ENCODE data around the gene COTL1.

Gene COTL1, protein sequence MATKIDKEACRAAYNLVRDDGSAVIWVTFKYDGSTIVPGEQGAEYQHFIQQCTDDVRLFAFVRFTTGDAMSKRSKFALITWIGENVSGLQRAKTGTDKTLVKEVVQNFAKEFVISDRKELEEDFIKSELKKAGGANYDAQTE

DNA sequence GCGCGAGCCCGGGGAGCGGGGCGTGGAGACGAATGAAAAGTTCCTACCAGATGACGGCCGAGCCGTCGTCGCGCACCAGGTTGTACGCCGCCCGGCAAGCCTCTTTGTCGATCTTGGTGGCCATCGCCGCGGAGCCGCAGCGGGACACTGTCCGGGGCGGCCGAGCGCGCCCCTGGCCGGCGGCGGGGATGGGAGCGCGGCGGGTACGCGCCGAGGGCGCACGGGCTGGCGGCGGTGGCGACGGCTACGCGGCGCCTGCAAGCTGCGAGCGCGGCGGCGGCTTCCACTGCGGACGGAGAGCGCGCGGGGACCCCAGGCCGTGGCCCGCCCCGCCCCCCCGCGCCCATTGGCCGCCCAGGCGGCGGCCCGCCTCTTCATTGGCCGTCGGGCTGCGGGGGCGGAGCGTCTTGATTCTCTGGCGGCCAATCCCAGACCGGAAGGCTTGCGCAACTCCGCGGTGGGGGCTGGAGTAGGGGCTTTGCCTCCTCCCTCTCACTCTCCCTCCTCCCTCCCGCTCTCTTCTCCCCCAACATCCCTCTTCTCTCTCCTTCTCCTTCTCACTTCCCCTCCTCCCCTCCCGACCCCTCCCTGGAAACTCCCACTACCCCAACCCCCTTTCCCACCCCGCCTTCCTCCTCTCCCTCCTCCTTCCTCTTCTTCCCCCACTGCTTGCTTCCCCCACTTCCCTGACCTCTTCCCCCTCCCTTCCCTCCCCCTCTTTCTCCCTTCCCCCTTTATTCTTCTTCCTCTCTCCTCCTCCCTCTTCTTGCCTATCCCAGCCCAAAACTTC, at the start of gene COTL1:
Gene COTL1 (minus strand): TSS at position 288 of the 790 bp plus-strand sequence. CDS start 164 bp downstream, at position 124.
- DNase-seq: peak; percentile 95

DNA sequence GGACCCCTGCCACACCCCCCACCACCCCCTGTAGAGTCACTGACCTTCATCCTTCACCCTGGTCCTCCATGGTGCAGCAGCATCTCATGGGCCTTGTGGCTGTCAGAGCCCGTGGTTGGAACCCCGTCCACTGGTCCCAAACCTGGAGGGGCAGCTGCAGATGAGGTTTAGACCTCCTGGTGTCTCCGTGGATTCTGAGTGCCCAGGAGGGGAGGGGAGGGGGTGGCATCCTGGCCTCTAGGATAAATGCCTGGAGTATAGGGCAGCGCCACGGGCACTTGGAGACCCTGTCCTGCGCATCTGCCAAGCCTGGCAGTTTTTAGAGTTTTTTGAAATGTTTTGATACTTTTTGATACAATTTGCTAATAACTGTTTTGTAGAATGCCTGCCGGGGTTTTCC, 48.0 kb upstream of the COTL1 start:
- no peak for DNase-seq

DNA sequence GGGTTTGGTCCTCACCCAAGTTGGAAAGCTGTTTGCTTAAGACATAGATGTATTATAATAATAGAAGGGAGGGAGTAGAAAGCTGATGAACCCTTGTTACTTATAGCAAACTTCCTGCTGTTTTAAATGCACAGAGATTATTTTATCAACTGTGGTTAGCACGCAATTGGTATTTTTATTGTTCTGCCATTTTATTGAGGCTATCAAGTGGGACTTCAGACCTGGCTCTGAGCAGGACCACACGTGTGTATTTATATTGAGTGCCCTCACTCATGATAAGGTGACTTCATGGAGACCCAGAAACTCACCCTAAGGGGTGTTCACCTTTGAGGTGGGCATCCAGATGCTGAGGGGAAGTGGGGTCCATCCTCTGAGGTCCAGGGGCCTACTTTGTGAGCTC, 47.5 kb upstream of the COTL1 start:
- no peak for DNase-seq

DNA sequence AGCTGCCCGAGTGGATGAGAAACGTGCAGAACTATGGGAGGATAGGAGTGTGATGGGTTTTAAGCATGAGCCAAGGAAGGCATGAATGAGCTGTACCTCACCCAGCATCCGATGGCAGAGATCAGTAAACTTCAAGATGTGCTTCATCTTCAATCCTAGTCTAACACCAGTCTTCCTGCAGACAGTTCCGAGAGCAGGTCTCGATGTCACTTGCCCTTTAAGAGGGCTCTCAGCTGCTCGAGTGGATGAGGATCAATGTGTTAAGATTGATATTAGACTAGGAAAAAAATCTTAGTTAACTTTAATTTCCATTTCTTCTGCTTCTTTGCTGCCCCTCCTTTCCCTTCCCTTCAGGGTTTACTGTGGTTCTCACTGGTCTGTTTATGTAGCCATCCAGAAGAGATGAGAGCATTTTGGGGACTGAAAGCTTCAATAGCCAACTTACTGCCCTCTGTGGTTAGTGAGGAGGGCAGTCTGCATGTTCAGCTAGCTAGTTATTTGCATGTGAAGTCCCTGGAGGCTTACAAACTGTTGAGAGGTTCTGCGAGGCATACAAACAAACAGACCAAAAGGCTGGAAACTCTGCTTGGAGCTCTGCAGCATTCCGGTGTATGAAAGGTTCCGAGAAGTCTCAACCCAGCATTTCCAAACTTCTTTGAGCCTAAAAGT, 45.7 kb upstream of the COTL1 start:
- DNase-seq: no peak

DNA sequence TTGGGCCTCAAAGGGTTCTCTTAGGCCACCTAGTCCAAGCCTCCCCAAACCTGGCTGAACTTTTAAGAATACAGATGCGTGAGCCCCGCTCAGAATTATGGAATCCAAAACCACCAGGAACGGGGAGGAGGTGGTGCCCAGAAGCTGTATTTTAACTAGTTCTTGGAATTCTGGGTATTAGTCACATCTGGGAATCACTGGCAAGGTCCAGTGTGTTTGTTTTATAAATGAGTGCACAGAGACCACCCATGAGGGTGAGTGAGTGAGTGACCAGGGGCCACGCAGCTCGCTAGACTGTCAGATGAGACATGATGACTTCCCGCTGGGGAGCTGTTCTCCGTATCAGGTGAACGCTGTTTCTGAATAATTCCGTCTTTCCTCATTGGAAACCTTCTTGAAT, 44.6 kb upstream of the COTL1 start:
- DNase-seq: no peak

DNA sequence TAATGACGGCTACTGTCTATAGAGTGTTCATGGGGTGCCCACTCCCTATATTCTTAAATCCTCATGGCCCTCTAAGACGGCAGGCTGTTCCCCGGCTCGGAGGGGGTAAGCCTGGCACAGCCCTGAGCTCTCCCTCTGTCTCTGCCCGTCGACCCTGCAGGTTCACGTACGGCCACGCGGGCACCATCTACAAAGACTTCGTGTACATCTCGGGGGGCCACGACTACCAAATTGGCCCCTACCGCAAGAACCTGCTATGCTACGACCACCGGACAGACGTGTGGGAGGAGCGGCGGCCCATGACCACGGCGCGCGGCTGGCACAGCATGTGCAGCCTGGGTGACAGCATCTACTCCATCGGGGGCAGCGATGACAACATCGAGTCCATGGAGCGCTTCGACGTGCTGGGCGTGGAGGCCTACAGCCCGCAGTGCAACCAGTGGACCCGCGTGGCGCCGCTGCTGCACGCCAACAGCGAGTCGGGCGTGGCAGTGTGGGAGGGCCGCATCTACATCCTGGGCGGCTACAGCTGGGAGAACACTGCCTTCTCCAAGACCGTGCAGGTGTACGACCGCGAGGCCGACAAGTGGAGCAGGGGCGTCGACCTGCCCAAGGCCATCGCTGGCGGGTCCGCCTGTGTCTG, 43.7 kb upstream of the COTL1 start:
- DNase-seq: no peak

DNA sequence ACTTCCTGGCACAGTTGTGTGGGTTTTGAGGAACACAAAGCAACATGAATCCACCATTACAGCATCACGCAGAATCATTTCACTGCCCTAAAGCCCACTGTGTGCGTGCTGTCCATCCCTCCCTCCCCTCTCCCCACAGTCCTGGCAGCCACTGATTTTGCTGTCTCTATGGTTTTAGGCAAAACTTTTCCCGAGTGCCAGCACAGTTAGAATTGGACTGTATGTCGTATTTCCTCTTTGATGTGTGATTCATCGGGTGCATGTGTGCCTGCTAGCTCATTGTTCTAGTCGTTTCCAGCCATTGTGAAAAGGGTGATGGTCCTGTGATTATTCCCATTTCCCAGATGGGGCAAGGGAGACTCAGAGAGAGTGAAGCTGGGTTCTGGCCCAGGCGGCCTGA, 43.1 kb upstream of the COTL1 start:
- no peak for DNase-seq

DNA sequence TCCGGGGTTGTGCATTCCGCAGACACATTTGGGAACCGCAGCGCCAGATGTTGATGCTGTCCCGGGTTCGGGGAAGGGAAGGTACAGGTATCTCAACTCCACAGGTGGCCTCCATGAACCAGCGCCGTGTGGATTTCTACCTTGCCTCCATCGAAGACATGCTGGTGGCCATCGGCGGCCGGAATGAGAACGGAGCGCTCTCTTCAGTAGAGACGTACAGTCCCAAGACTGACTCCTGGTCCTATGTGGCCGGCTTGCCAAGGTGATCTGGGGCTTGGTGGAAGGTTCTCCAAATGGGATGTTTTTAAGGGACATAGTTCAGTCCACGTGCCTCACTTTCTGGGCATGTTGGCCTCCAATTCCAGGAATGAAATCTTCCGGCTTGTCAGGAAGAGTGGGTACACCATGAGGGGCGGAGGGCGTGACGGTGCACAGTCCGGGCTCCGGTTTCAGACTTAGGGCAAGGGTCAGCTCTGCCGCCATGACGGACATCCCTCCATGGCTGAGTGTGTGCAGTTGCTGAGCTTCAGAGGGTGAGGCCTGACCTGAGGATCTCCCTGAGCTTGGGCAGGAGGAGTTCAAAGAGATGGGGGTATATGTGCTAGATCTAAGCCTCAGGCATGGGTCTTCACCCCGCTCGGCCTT, 41.9 kb upstream of the COTL1 start:
- no peak for DNase-seq

DNA sequence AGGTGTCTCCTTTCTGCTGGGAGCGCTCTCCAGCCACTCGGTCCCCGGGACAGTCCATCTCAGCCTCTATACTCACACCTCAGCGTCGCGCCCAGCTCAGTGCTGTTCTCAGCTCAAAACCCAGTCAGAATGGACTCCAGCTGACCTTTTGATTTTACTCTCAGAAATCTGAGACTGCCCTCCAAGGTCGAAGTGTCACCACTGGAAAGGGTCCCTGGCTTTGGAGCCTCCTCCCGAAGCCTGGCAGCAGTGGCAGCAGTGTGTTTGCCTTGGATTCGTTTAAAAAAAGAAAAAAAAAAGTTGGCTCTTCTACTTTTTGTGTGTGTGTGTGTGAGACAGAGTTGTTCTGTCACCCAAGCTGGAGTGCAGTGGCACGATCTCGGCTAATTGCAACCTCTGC, 40.8 kb upstream of the COTL1 start:
- DNase-seq: no peak

DNA sequence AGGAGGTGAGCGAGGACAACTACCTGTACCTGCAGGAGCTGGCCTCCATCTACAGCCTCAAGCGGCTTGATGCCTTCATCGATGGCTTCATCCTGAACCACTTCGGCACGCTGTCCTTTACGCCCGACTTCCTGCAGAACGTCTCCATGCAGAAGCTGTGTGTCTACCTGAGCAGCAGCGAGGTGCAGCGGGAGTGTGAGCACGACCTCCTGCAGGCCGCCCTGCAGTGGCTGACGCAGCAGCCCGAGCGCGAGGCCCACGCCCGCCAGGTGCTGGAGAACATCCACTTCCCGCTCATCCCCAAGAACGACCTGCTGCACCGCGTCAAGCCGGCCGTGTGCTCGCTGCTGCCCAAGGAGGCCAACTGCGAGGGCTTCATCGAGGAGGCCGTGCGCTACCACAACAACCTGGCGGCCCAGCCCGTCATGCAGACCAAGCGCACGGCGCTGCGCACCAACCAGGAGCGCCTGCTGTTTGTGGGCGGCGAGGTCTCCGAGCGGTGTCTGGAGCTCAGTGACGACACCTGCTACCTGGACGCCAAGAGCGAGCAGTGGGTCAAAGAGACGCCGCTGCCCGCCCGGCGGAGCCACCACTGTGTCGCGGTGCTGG, 39.5 kb upstream of the COTL1 start:
- DNase-seq: no peak

DNA sequence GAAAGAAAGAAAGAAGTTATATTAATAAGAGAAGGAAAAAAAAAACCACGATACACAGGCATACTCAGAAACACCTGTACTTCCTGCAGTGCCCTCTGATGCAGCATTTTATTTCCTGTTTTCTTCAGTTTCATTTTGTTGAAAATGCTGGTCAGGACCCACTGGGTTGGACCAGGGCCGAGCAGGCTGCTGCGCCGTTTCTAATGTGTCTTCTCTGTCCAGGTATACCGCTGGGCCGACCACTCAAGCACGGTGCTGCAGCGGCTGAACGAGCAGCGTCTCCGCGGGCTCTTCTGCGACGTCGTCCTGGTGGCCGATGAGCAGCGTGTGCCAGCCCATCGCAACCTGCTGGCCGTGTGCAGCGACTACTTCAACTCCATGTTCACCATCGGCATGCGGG, 38.8 kb upstream of the COTL1 start:
- no peak for DNase-seq

DNA sequence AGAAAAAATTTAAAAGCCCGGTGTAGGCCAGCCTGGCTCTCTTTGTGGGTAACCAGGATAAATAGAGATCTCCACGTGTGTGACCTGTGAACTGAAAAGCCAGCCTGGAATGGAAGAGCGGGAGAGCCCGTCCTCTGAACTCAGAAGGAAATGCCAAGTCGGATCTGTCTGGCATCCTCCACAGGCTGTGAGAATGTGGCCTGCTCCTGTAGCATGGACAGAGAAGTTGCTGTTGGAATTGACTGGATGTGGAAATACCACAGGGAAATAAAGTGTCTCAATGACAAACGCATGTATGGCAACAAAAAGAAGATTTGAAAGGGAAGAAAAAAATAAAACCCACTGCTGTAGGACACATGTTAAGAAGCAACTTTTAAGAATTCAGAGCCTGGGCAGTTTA, 37.1 kb upstream of the COTL1 start:
- DNase-seq: no peak

DNA sequence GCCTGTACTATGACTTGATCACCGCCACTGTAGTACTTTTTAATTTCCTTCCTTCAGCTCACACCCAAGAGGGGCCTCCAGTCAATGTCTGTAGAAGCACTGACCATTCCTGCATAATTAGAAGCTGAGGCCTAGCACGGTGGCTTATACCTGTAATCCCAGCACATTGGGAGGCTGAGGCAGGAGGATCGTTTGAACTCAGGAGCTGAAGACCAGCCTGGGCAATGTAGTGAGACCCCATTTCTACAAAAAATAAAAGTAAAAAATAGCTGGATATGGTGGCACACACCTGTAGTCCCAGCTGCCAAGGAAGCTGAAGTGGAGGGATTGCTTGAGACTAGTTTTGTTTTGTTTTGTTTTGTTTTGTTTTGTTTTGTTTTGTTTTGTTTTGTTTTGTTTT, 36.4 kb upstream of the COTL1 start:
- DNase-seq: no peak

DNA sequence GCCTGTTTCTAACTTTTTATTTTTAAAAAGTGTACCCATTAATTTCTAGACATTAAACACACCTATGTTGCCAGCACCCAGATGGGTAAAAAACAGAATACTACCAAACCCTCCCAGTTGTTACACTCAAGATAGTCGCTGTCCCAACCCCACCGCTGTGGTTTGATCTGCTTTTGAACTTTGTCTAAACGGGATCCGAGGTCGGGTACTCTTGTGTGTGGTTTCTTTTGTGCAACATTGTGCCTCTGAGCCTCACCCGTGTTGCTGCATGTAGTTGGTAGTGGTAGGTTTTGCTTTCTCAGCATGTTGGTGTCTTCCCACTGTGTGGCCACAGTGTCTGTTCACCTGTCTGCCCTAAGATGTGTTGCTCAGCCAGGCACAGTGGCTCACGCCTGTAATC, 34.7 kb upstream of the COTL1 start:
- DNase-seq: peak; percentile 39 to 58

DNA sequence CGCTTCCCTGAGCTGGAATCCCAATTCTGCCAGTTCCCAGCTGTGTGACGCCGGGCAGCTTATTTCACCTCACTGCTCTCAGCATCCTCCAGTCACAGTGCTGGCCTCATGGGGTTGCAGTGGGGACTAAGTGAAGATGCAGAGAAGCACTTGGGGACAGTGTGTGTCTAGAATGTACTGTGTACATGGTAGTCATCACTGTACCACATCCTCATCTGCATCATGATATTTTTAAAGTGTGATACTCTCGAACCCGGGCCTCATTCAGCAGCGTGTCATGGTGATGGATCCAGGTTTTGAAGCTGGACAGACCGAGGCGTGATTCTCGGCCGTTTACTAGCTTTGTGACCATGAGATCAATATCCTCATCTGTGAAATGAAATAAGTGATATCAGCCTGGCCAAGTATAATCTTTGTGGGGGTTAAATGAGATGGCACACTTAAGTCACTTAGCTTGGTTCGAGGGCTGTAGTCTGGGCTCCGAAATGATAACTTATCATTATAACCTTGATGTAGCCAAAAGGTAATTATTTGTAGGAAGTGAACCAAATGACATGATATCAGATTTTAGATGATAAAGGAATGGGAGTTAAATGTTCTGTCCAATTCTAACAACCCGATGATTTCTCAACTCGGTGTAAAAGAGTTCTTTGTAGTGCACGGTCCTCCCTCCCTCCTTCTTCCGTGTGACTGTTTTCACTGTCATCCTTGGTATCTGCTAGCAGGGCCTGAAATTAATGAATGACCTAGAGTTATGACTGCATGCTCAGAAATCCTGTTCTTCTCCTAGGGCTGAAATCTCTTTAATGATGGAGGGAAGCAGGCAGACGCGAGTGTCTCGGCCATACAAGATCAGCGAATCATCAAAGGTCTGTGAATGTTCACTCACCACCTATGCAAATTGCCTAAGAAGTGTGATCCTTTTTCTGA, 32.4 kb upstream of the COTL1 start:
- no peak for DNase-seq

DNA sequence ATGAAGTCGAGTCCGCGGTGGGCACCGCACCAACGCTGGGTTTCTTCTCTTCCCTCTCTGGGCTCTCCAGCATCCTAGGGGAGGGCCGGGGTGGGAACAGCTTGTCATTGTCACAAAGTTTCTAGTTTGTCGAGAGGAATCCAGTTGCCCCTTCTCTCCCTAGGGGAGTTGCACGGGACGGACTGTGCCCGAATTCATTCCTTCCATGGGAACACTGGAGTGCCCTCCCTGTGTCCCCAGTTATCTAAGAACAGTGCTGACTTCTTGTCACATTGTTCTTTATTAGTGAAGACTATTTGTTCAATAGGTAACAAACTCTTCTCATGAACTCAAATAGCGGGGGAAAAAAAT, 31.6 kb upstream of the COTL1 start:
- DNase-seq: no peak

DNA sequence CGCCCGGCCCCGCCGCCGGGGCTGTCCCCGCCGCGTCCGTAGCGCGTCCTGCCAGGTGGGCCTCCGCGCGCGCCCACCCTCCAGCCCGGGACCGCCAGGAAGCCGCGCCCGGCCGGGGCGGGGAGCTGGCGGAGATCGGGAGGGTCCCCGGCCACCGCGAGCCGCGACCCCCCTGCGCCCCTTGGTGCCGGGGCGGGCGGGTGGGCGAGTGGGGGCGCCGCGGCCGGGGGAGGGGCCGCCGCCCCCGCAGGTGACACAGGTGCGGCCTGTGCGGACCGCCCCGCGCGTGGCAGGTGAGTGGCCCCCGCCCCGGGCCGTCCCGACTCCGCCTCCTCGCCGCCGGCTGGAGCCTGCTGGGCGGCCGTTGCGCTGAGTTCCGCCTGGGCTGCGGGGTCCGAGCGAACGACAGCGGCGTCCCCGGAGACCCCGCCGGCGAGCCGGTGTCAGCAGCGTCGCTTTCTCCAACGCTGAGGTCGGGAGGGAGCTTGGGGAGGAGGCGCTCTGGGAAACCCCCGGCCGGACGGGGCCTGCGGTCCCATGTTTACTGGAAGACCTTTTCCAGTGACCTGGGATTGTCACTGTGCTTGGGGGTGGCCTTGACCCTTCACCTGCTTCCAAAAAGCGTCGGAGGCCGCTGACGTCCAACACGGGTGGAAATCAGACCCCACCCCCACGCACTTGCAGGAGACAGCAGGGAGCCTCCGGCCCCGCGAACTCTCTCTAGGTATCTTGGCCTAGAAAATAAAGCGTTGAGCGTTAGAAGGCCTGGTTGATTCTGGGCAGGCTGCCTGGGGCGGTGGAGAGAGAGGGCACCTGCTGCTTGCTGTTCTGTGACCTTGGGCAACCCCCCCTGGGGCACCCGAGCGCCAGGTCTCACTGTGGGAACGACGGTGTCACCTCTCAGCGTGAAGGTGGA, 31.0 kb upstream of the COTL1 start:
- DNase-seq: peak; percentile 33 to 55

DNA sequence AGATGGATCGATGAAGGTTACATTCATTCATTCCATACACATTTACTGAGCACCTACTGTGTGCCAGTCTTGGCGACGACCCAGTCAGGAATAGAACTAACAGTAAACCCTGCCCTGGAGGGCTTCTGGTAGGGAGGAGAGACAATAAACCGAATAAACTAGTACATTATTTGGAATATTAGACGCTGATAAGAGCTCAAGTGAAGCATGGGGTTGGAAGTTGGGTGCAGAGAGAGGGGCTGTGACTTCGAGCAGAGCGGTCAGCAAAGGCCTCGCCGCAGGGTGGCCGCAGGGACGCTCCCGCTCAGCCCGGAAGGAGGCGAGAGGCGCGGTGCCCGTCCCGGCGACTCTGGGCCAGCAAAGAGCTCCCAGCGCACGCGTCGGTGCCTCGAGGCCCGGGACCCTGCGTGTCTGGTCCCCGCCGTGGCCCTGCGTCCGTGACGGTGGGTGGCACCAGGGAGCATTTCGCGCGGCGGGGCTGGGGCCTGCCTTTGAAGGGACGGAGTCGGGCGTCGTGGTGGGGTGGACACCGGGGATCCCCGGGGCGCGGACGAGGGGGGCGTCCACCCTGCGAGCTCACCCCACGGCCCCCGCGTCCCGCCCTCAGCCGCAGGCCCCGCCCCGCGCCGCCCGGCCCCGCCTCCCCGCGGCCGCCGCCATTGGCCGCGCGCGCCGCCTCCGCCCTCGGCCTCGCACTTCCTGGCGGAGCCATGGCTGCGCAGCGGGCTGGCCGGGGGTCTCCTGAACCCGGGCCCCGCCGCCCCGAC, 30.1 kb upstream of the COTL1 start, which contains the start of gene KLHL36:
Gene KLHL36 (plus strand): TSS at position 684 of the 767 bp plus-strand sequence. CDS start 2,357 bp downstream, outside the sequence.
- peak; percentile 65 to 80 for DNase-seq

DNA sequence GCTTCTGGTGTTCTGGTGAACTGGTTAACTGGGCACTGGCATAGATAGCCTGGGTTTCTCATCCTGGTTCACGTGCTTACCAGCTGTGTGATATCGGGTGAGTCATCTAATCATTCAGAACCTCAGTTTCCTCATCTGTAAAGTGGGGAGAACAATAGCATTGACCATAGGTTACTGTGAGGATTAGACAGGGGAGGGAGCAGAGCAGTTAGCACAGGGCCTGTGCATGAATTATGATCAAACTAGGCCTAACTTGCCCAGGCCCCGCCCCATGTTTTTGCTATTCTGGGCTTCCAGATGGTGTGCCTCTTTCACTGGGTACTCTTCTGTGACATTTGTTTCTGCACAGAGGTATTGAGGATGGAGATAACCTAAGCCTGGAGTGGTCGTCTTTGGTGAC, 25.8 kb upstream of the COTL1 start:
- DNase-seq: no peak

DNA sequence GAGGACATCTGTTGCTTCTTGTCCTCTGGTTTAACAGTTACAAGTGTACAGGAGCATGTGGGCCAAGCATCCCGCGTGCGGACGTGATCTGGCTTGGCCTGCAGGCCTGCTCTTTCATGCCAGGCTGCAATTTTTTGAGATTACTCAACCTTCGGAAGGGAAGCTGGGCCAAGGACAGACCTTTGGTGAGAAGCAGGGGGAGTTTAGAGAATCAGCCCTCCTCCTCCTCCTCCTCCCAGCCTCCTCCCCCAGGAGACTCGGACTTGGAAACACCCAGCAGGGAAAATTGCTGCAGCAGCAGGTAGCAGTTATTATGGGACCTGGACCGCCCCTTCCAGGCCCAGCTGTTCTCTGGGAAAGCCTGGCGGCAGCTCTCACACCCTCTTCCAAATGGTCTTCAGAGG, 25.3 kb upstream of the COTL1 start:
- no peak for DNase-seq

Data from CD4-positive, alpha-beta T cell treated with Interleukin-4 for 1 hour (primary cell).